B cell (primary cell): ENCODE data around the gene RNF166. TPM values are rescaled to one million over a fixed set of nuclear protein-coding genes. Genes with fewer than 3 reads are reported as not detected.
A peak's percentile ranks its signal among the peaks of the same experiment; 100 is the strongest.

Source experiments
- ATAC-seq: fragments of 200-7000 bp; cut with Tn5 transposase; one replicate; pipeline ENCODE4 v1.10.0; 2021; ENCODE audit warnings: low read depth, mild to moderate bottlenecking, moderate number of reproducible peaks, moderate library complexity
- CTCF ChIA-PET: fragments of 350-600 bp; sonication (Branson Sonifier 250); formaldehyde crosslinking; loops from one replicate; lab custom pipeline; 2021; ENCODE audit warnings: antibody characterized with exemption, inconsistent platforms; lab: Charles Lee
- POLR2A ChIA-PET: fragments of 350-600 bp; sonication (Branson Sonifier 250); formaldehyde crosslinking; loops from one replicate; lab custom pipeline; 2021; ENCODE audit warnings: antibody characterized with exemption; lab: Charles Lee
- DNase-seq: peaks from one replicate; pipeline ENCODE4 v3.0.0; 2013
- H2AFZ ChIP-seq: 2 replicates; pipeline ENCODE4 v1.6.1; 2012; ENCODE audit warnings: mild to moderate bottlenecking, low read depth, low read length; ENCODE audit not compliant: insufficient read depth, poor library complexity, severe bottlenecking
- H3K27ac ChIP-seq, 2 donors: 1 replicate in 1 of 2; 2 replicates in 1 of 2; pipeline ENCODE4 v1.5.1; 2012 to 2013; ENCODE audit warnings: low read length in 2 of 2, mild to moderate bottlenecking in 2 of 2, moderate library complexity in 1 of 2
- H3K27me3 ChIP-seq, 4 experiments: fragments of 200-600 bp in 1 of 4; sonication (generic) in 1 of 4; replicated peaks in 1 of 4; 1 replicate in 2 of 4; 2 replicates in 2 of 4; pipeline versions ENCODE4 v1.6.1 to v1.7.0; 2013 to 2016; ENCODE audit warnings: low read length in 3 of 4, mild to moderate bottlenecking in 2 of 4, mixed read lengths in 1 of 4, moderate library complexity in 1 of 4; ENCODE audit not compliant: insufficient read depth in 4 of 4, control insufficient read depth in 3 of 4; ENCODE audit errors: control extremely low read depth in 1 of 4
- H3K36me3 ChIP-seq, 2 experiments: replicated peaks in 1 of 2; 1 replicate in 1 of 2; 2 replicates in 1 of 2; pipeline versions ENCODE4 v1.6.1 to v1.7.1; 2013; ENCODE audit warnings: low read length in 1 of 2; ENCODE audit not compliant: insufficient read depth in 2 of 2, control insufficient read depth in 1 of 2; ENCODE audit errors: control extremely low read depth in 1 of 2, extremely low read depth in 1 of 2
- H3K4me1 ChIP-seq, 2 donors: fragments of 200-600 bp in 1 of 2; sonication (generic) in 1 of 2; 1 replicate in 1 of 2; 2 replicates in 1 of 2; pipeline versions ENCODE4 v1.5.1 to v1.6.1; 2013 to 2017; ENCODE audit warnings: low read length in 2 of 2; ENCODE audit not compliant: control insufficient read depth in 2 of 2, insufficient read depth in 2 of 2
- H3K4me2 ChIP-seq: replicated peaks from 2 replicates; pipeline ENCODE3; 2012; ENCODE audit warnings: mild to moderate bottlenecking, low read depth, low read length; ENCODE audit not compliant: poor library complexity, severe bottlenecking
- H3K4me3 ChIP-seq, 5 experiments: fragments of 200-600 bp in 1 of 5; sonication (generic) in 1 of 5; 1 replicate in 3 of 5; 2 replicates in 2 of 5; pipeline versions ENCODE4 v1.5.1 to v1.7.0; 2011 to 2016; ENCODE audit warnings: low read length in 4 of 5, mild to moderate bottlenecking in 4 of 5, low read depth in 2 of 5, control low read depth in 1 of 5, moderate library complexity in 1 of 5; ENCODE audit not compliant: insufficient read depth in 1 of 5; ENCODE audit errors: control extremely low read depth in 1 of 5, extremely low read depth in 1 of 5
- H3K79me2 ChIP-seq: fragments of 200-600 bp; sonication (generic); one replicate; pipeline ENCODE4 v1.6.0; 2016; ENCODE audit warnings: low read length; ENCODE audit not compliant: control insufficient read depth, insufficient read depth
- H3K9ac ChIP-seq: fragments of 200-600 bp; sonication (generic); 2 replicates; pipeline ENCODE4 v1.6.1; 2017; ENCODE audit warnings: mild to moderate bottlenecking, low read length, moderate library complexity
- H3K9me3 ChIP-seq, 3 donors: one replicate each; pipeline versions ENCODE4 v1.6.1 to v1.7.1; 2013; ENCODE audit warnings: low read length in 2 of 3; ENCODE audit not compliant: control insufficient read depth in 2 of 3, insufficient read depth in 1 of 3; ENCODE audit errors: control extremely low read depth in 1 of 3
- H4K20me1 ChIP-seq: 2 replicates; pipeline ENCODE4 v1.6.0; 2012; ENCODE audit warnings: mild to moderate bottlenecking, low read length; ENCODE audit not compliant: insufficient read depth, control insufficient read depth, poor library complexity, severe bottlenecking
- H3K27ac Mint-ChIP-seq: one replicate; pipeline ENCODE4 v1.8.0; 2021; ENCODE audit warnings: mixed read lengths
- H3K27me3 Mint-ChIP-seq: one replicate; pipeline ENCODE4 v1.8.0; 2021; ENCODE audit warnings: mixed read lengths
- H3K4me1 Mint-ChIP-seq: one replicate; pipeline ENCODE4 v1.8.0; 2021; ENCODE audit warnings: mixed read lengths
- H3K4me3 Mint-ChIP-seq: one replicate; pipeline ENCODE4 v1.8.0; 2021; ENCODE audit warnings: mixed read lengths
- H3K9me3 Mint-ChIP-seq: one replicate; pipeline ENCODE4 v1.8.0; 2022; ENCODE audit warnings: mixed read lengths; ENCODE audit not compliant: insufficient read depth
- CTCF ChIP-seq: fragments of 200-600 bp; IDR thresholded peaks from one replicate; pipeline ENCODE4 v1.8.0; 2022; ENCODE audit warnings: antibody characterized with exemption, mild to moderate bottlenecking
- EZH2 ChIP-seq: IDR thresholded peaks from 2 replicates; pipeline ENCODE4 v1.6.1; 2012; ENCODE audit warnings: borderline replicate concordance, low read depth, mild to moderate bottlenecking, moderate library complexity, low read length; ENCODE audit not compliant: insufficient read depth, poor library complexity, severe bottlenecking
- WGBS: methylation state at CpG from one replicate; pipeline ENCODE4 v1.1.5; 2013; ENCODE audit warnings: missing lambda C conversion rate; ENCODE audit not compliant: insufficient coverage; 5-methylcytosine and 5-hydroxymethylcytosine counted together
- intact Hi-C: fragments of 100-400 bp; cut with micrococcal nuclease; formaldehyde crosslinking; loops from one replicate; pipeline ENCODE4 v1.10.0; 2022
- polyA plus RNA-seq: library from polyadenylated mRNA; depleted of rRNA; stranded (reverse); fragments of >200 nt; gene quantifications from 2 replicates; pipeline ENCODE4 v1.2.3, GENCODE V29; 2012
- total RNA-seq, 2 donors: library from RNA; stranded (reverse); fragments of 120-200 nt in 1 of 2; gene quantifications; 1 replicate in 1 of 2; 2 replicates in 1 of 2; pipeline versions ENCODE4 v1.2.3 to v1.2.4, GENCODE V29; 2013 to 2022

Gene RNF166
- total and polyA plus RNA-seq, 2 donors (not counting 1 experiment from before 2014, with no cell fraction given), result 64.1 to 65.0 TPM

GRCh38 chr16:88680554-88681083, 25.6 kb downstream of the RNF166 start:
- H3K9ac ChIP-seq, result no peak overlapping the region

More at GRCh38 chr16:88680554-88681083, 25.6 kb downstream of the RNF166 start:
- DNase-seq (no peak), ATAC-seq (no peak)
- peak overlapping the region; percentile 87 for H3K4me3 Mint-ChIP-seq
- peak overlapping the region; percentile 97 for H3K27ac Mint-ChIP-seq
- peaks cover 43% of the 10 kb centered on the region for H3K4me1 Mint-ChIP-seq
- Histone ChIP-seq H2AFZ (no peak overlapping the region), H3K9me3 (no peaks in the 10 kb centered on the region), H3K4me1 (peaks cover 32 to 49% of the 10 kb centered on the region in 2 donors), H3K79me2 (peaks cover 43% of the 10 kb centered on the region), H3K4me2 (peak overlapping the region; percentile 91), H3K27ac (no peak overlapping the region), H3K27me3 (no peaks in the 10 kb centered on the region), H4K20me1 (peaks cover 60% of the 10 kb centered on the region), H3K36me3 (peaks cover 0 to 39% of the 10 kb centered on the region in 2 experiments), H3K4me3 (no peak overlapping the region)
- H3K9me3 Mint-ChIP-seq, result no peaks in the 10 kb centered on the region
- CTCF ChIA-PET, result interaction anchor here (0.8 to 3.4 kb wide), 10 partner anchors 10 to 83 kb away, joined by 3 to 14 read pairs (median 4); no protein-coding TSS in a partner anchor
- no peak for TF ChIP-seq EZH2
- no peak for TF ChIP-seq CTCF
- no peaks in the 10 kb centered on the region for H3K27me3 Mint-ChIP-seq
- 80% methylated on average over 3 of the region's 5 CpGs for WGBS
- intact Hi-C loops, result loop anchor here (1.0 to 10.0 kb wide), 3 partner anchors 26 to 884 kb away; partner anchors contain the start of genes CTU2, CYBA, RNF166 and RPL13
- POLR2A ChIA-PET, result interaction anchor here (0.6 to 2.2 kb wide), 6 partner anchors 20 to 901 kb away, joined by 3 to 14 read pairs (median 4); no protein-coding TSS in a partner anchor
